ENCODE data around the gene ALPI.

ALPI gene

GRCh38 chr2:232501331-232501771 is 45.4 kb downstream of the ALPI start:
- no peak for DNase-seq (ENCODE audit: low read depth, low spot score)

GRCh38 chr2:232501794-232502390 is 45.9 kb downstream of the ALPI start:
- no peak for DNase-seq (ENCODE audit: low read depth, low spot score)

GRCh38 chr2:232502511-232502910 is 46.6 kb downstream of the ALPI start:
- no peak for DNase-seq (ENCODE audit: low read depth, low spot score)

- DNase-seq (ENCODE audit: low read depth, low spot score): peak; percentile 64
Measured at GRCh38 chr2:232502911-232503808, 47.2 kb downstream of the ALPI start.

- DNase-seq (ENCODE audit: low read depth, low spot score): no peak
Measured at GRCh38 chr2:232503809-232504323, 47.9 kb downstream of the ALPI start.

- peak; percentile 59 for DNase-seq (ENCODE audit: low read depth, low spot score)
Measured at GRCh38 chr2:232504438-232504837, 48.5 kb downstream of the ALPI start.

- DNase-seq (ENCODE audit: low read depth, low spot score): no peak
Measured at GRCh38 chr2:232505856-232506255, 49.9 kb downstream of the ALPI start.

GRCh38 chr2:232506709-232507108 is 50.8 kb downstream of the ALPI start:
- no peak for DNase-seq (ENCODE audit: low read depth, low spot score)

- DNase-seq (ENCODE audit: low read depth, low spot score): no peak
Measured at GRCh38 chr2:232508251-232508650, 52.3 kb downstream of the ALPI start.

Data from ELF-1 (cell line).